ENCODE results near the gene PIP4K2C. TPM values are rescaled to one million over a fixed set of nuclear protein-coding genes. Genes with fewer than 3 reads are reported as not detected.

Gene PIP4K2C
- total and polyA plus RNA-seq, 10 of the 15 experiments (the other 5 are each of a cell fraction or from before 2014, with no cell fraction given), result 4.8 to 25.1 (median 14.9) TPM

DNA sequence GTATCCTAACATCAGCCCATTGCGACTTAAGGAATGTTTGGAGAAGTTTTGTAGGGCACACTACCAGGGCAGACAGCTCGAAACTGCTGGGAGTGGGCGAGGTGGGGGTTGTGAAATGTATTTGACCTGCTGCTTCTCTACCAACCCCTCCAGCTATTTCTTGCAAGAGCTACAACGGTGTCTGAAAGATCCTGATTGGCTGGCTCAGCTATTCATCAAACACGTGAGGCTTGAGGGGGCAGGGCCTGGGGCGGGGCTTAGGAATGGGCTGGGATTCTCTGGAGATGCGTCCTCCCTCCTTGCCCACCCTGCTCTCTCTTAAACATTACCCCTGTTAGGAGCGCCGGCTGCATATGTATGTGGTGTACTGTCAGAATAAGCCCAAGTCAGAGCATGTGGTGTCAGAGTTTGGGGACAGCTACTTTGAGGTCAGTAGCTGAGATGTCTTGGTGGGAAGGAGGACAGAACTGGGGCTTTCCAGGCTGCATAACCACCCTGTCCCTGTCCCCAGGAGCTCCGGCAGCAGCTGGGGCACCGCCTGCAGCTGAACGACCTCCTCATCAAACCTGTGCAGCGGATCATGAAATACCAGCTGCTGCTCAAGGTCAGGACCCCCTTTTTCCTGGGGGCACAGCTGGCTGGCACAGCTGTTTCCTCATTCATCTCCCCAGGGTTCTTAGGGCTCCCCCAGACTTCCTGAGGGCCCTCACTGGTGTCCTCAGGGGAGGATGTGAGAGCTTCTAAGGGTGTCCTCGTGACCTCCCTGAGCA, 23.4 kb downstream of the PIP4K2C start (continued):
- TF ChIP-seq, protein P1, sequence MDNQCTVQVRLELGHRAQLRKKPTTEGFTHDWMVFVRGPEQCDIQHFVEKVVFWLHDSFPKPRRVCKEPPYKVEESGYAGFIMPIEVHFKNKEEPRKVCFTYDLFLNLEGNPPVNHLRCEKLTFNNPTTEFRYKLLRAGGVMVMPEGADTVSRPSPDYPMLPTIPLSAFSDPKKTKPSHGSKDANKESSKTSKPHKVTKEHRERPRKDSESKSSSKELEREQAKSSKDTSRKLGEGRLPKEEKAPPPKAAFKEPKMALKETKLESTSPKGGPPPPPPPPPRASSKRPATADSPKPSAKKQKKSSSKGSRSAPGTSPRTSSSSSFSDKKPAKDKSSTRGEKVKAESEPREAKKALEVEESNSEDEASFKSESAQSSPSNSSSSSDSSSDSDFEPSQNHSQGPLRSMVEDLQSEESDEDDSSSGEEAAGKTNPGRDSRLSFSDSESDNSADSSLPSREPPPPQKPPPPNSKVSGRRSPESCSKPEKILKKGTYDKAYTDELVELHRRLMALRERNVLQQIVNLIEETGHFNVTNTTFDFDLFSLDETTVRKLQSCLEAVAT (IDR thresholded peaks at IDR 0.05), result no peak
- TF ChIP-seq ZSCAN29 (IDR thresholded peaks at IDR 0.05) (no peak), NFXL1 (IDR thresholded peaks at IDR 0.05; ENCODE audit: borderline replicate concordance) (no peak), FOXM1 (IDR thresholded peaks at IDR 0.05; ENCODE audit: low read depth, low read length) (no peak), SP1 (IDR thresholded peaks at IDR 0.05; ENCODE audit: low read depth, low read length) (peak; percentile 33), E2F4 (IDR thresholded peaks at IDR 0.05; ENCODE audit: low read depth, low read length) (no peak), SIN3A (IDR thresholded peaks at IDR 0.05; ENCODE audit: low read depth, low read length) (no peak), CREB1 (IDR thresholded peaks at IDR 0.05; ENCODE audit: low read depth) (peak; percentile 61; the same call in 1 of the 2 replicates), ZNF207 (IDR thresholded peaks at IDR 0.05; ENCODE audit: borderline replicate concordance) (no peak), HDAC2 (IDR thresholded peaks at IDR 0.05) (no peak), USF2 (IDR thresholded peaks at IDR 0.05; ENCODE audit: borderline replicate concordance, low read depth, low read length) (peak; percentile 34), PAX8 (IDR thresholded peaks at IDR 0.05) (no peak), SMARCA5 (IDR thresholded peaks at IDR 0.05) (no peak), SREBF2 (IDR thresholded peaks at IDR 0.05; ENCODE audit: low read length) (no peak), NFYB (IDR thresholded peaks at IDR 0.05; ENCODE audit: insufficient read depth, low read depth, low read length) (peak; percentile 55; the same call in 1 of the 2 replicates), IRF3 (IDR thresholded peaks at IDR 0.05) (no peak), USF1 (IDR thresholded peaks at IDR 0.05; ENCODE audit: borderline replicate concordance, extremely low read length, insufficient read depth, low read depth, low read length) (peak; percentile 78), PML (IDR thresholded peaks at IDR 0.05; ENCODE audit: low read length) (no peak), IRF4 (IDR thresholded peaks at IDR 0.05; ENCODE audit: low read depth, low read length) (no peak), BMI1 (IDR thresholded peaks at IDR 0.05; ENCODE audit: borderline replicate concordance) (no peak), MXI1 (IDR thresholded peaks at IDR 0.05; ENCODE audit: low read depth, low read length) (no peak)
- TF ChIP-seq, protein P2, sequence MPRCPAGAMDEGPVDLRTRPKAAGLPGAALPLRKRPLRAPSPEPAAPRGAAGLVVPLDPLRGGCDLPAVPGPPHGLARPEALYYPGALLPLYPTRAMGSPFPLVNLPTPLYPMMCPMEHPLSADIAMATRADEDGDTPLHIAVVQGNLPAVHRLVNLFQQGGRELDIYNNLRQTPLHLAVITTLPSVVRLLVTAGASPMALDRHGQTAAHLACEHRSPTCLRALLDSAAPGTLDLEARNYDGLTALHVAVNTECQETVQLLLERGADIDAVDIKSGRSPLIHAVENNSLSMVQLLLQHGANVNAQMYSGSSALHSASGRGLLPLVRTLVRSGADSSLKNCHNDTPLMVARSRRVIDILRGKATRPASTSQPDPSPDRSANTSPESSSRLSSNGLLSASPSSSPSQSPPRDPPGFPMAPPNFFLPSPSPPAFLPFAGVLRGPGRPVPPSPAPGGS (IDR thresholded peaks at IDR 0.05; ENCODE audit: borderline replicate concordance, insufficient read depth, low read depth, low read length, poor library complexity, severe bottlenecking), result no peak
- TF ChIP-seq, protein P3, sequence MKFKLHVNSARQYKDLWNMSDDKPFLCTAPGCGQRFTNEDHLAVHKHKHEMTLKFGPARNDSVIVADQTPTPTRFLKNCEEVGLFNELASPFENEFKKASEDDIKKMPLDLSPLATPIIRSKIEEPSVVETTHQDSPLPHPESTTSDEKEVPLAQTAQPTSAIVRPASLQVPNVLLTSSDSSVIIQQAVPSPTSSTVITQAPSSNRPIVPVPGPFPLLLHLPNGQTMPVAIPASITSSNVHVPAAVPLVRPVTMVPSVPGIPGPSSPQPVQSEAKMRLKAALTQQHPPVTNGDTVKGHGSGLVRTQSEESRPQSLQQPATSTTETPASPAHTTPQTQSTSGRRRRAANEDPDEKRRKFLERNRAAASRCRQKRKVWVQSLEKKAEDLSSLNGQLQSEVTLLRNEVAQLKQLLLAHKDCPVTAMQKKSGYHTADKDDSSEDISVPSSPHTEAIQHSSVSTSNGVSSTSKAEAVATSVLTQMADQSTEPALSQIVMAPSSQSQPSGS (IDR thresholded peaks at IDR 0.05; ENCODE audit: low read length), result no peak
